WTC11 (cell line): ENCODE data around the gene PDCL2. TPM values are rescaled to one million over a fixed set of nuclear protein-coding genes. Genes with fewer than 3 reads are reported as not detected.

Source experiments
- ATAC-seq: fragments of 200-7000 bp; cut with Tn5 transposase; 2 replicates; pipeline ENCODE4 v1.10.0; 2021; ENCODE audit warnings: mild to moderate bottlenecking, moderate library complexity
- CTCF ChIA-PET: fragments of 300-600 bp; sonication (Branson Sonifier 250); formaldehyde crosslinking; loops from one replicate; lab custom pipeline; 2021; ENCODE audit warnings: antibody characterized with exemption; lab: Charles Lee
- POLR2A ChIA-PET: fragments of 350-600 bp; sonication (Branson Sonifier 250); formaldehyde crosslinking; loops from one replicate; lab custom pipeline; 2021; ENCODE audit warnings: antibody characterized with exemption; lab: Charles Lee
- DNase-seq: peaks from one replicate; pipeline ENCODE4 v3.0.0; 2021; ENCODE audit warnings: low spot score
- H3K27ac Mint-ChIP-seq: 2 replicates; pipeline ENCODE4 v1.8.0; 2021; ENCODE audit warnings: mixed read lengths
- H3K27me3 Mint-ChIP-seq: 2 replicates; pipeline ENCODE4 v1.8.0; 2021; ENCODE audit warnings: low read depth, mild to moderate bottlenecking, moderate library complexity, mixed read lengths
- H3K36me3 Mint-ChIP-seq: 2 replicates; pipeline ENCODE4 v1.8.0; 2021; ENCODE audit warnings: mixed read lengths
- H3K4me1 Mint-ChIP-seq: 2 replicates; pipeline ENCODE4 v1.8.0; 2022; ENCODE audit warnings: mixed read lengths
- H3K4me3 Mint-ChIP-seq: 2 replicates; pipeline ENCODE4 v1.8.0; 2021; ENCODE audit warnings: mild to moderate bottlenecking, moderate library complexity, mixed read lengths
- H3K9me3 Mint-ChIP-seq: 2 replicates; pipeline ENCODE4 v1.8.0; 2021; ENCODE audit warnings: mixed read lengths
- CREM ChIP-seq: sonication (generic); formaldehyde crosslinking; IDR thresholded peaks from 2 replicates; pipeline ENCODE4 v1.8.1; 2022; ENCODE audit warnings: mild to moderate bottlenecking, missing genetic modification reagents, moderate library complexity
- GTF2I ChIP-seq: fragments of 250-450 bp; sonication (Bioruptor Pico); conservative IDR thresholded peaks from 2 replicates; pipeline ENCODE4 v1.4.0; 2021; ENCODE audit warnings: mild to moderate bottlenecking
- NFATC4 ChIP-seq: fragments of 250-450 bp; sonication (Bioruptor Pico); IDR thresholded peaks from 2 replicates; pipeline ENCODE4 v1.9.0; 2021; ENCODE audit warnings: mild to moderate bottlenecking
- OVOL2 ChIP-seq: fragments of 250-450 bp; sonication (Bioruptor Pico); IDR thresholded peaks from 2 replicates; pipeline ENCODE4 v1.9.0; 2021; ENCODE audit warnings: mild to moderate bottlenecking, borderline replicate concordance
- TEAD4 ChIP-seq: sonication (generic); formaldehyde crosslinking; IDR thresholded peaks from 2 replicates; pipeline ENCODE4 v1.8.0; 2022; ENCODE audit warnings: mild to moderate bottlenecking, missing genetic modification reagents
- ZNF263 ChIP-seq: sonication (generic); formaldehyde crosslinking; IDR thresholded peaks from 2 replicates; pipeline ENCODE4 v1.8.1; 2022; ENCODE audit warnings: low read depth, mild to moderate bottlenecking, moderate library complexity, missing genetic modification reagents
- ZNF317 ChIP-seq: sonication (generic); formaldehyde crosslinking; IDR thresholded peaks from 2 replicates; pipeline ENCODE4 v1.8.1; 2023; ENCODE audit warnings: low read depth, mild to moderate bottlenecking, moderate library complexity, missing genetic modification reagents, borderline replicate concordance
- ZNF396 ChIP-seq: fragments of 250-450 bp; sonication (Bioruptor Pico); IDR thresholded peaks from 2 replicates; pipeline ENCODE4 v1.8.0; 2021; ENCODE audit warnings: mild to moderate bottlenecking, moderate library complexity, borderline replicate concordance
- ZNF423 ChIP-seq: fragments of 250-450 bp; sonication (Bioruptor Pico); IDR thresholded peaks from 2 replicates; pipeline ENCODE4 v2.1.2; 2022; ENCODE audit warnings: mild to moderate bottlenecking, moderate library complexity
- total RNA-seq: library from RNA; stranded (reverse); gene quantifications from 3 replicates; pipeline ENCODE4 v1.2.3, GENCODE V29; 2021
- TF ChIP-seq, protein P1 (sequence below): sonication (generic); formaldehyde crosslinking; IDR thresholded peaks from 2 replicates; pipeline ENCODE4 v1.8.0; 2023; ENCODE audit warnings: mild to moderate bottlenecking, missing genetic modification reagents
- TF ChIP-seq, protein P2 (sequence below): sonication (generic); formaldehyde crosslinking; IDR thresholded peaks from 2 replicates; pipeline ENCODE4 v1.8.1; 2023; ENCODE audit warnings: mild to moderate bottlenecking, missing genetic modification reagents, moderate library complexity
- TF ChIP-seq, protein P3 (sequence below): sonication (generic); formaldehyde crosslinking; IDR thresholded peaks from 2 replicates; pipeline ENCODE4 v1.8.1; 2022; ENCODE audit warnings: missing genetic modification reagents, borderline replicate concordance
- TF ChIP-seq, protein P4 (sequence below): fragments of 250-450 bp; sonication (Bioruptor Pico); IDR thresholded peaks from 2 replicates; pipeline ENCODE4 v1.9.0; 2021; ENCODE audit warnings: mild to moderate bottlenecking
- TF ChIP-seq, protein P5 (sequence below): sonication (generic); formaldehyde crosslinking; IDR thresholded peaks from 2 replicates; pipeline ENCODE4 v1.8.0; 2023; ENCODE audit warnings: missing genetic modification reagents, mild to moderate bottlenecking, borderline replicate concordance
- TF ChIP-seq, protein P6 (sequence below): sonication (generic); formaldehyde crosslinking; IDR thresholded peaks from 2 replicates; pipeline ENCODE4 v1.8.1; 2022; ENCODE audit warnings: low read depth, missing genetic modification reagents, borderline replicate concordance
- TF ChIP-seq, protein P7 (sequence below): sonication (generic); formaldehyde crosslinking; IDR thresholded peaks from 2 replicates; pipeline ENCODE4 v1.8.1; 2022; ENCODE audit warnings: mild to moderate bottlenecking, missing genetic modification reagents, moderate library complexity, borderline replicate concordance
- TF ChIP-seq, protein P8 (sequence below): sonication (generic); formaldehyde crosslinking; IDR thresholded peaks from 2 replicates; pipeline ENCODE4 v1.8.0; 2022; ENCODE audit warnings: mild to moderate bottlenecking, missing genetic modification reagents

Gene PDCL2
- total RNA-seq, 1 experiment from 2014 or later = not detected

DNA sequence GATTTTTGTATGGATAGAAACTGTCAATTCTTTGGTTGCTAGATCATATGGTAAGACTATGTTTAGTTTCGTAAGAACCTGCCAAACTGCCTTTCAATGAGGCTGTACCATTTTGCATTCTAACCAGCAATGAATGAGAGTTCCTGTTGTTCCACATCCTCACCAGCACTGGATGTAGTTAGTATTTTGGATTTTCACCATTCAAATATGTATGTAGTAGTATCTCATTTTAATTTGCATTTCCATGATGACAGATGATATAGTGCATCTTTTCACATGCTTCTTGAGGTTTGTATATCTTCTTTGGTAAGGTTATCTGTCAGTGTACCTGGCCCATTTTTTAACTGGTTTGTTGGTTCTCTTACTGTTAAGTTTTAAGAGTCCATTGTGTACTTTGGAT, 80.0 kb downstream of the PDCL2 start (continued):
- TF ChIP-seq, protein P1, sequence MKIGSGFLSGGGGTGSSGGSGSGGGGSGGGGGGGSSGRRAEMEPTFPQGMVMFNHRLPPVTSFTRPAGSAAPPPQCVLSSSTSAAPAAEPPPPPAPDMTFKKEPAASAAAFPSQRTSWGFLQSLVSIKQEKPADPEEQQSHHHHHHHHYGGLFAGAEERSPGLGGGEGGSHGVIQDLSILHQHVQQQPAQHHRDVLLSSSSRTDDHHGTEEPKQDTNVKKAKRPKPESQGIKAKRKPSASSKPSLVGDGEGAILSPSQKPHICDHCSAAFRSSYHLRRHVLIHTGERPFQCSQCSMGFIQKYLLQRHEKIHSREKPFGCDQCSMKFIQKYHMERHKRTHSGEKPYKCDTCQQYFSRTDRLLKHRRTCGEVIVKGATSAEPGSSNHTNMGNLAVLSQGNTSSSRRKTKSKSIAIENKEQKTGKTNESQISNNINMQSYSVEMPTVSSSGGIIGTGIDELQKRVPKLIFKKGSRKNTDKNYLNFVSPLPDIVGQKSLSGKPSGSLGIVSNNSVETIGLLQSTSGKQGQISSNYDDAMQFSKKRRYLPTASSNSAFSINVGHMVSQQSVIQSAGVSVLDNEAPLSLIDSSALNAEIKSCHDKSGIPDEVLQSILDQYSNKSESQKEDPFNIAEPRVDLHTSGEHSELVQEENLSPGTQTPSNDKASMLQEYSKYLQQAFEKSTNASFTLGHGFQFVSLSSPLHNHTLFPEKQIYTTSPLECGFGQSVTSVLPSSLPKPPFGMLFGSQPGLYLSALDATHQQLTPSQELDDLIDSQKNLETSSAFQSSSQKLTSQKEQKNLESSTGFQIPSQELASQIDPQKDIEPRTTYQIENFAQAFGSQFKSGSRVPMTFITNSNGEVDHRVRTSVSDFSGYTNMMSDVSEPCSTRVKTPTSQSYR (CRISPR knock-in tag) = no peak
- TF ChIP-seq, protein P2, sequence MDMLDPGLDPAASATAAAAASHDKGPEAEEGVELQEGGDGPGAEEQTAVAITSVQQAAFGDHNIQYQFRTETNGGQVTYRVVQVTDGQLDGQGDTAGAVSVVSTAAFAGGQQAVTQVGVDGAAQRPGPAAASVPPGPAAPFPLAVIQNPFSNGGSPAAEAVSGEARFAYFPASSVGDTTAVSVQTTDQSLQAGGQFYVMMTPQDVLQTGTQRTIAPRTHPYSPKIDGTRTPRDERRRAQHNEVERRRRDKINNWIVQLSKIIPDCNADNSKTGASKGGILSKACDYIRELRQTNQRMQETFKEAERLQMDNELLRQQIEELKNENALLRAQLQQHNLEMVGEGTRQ = no peak
- TF ChIP-seq NFATC4 (no peak), ZNF423 (no peak), OVOL2 (CRISPR knock-in tag) (no peak), ZNF396 (CRISPR knock-in tag) (no peak)

DNA sequence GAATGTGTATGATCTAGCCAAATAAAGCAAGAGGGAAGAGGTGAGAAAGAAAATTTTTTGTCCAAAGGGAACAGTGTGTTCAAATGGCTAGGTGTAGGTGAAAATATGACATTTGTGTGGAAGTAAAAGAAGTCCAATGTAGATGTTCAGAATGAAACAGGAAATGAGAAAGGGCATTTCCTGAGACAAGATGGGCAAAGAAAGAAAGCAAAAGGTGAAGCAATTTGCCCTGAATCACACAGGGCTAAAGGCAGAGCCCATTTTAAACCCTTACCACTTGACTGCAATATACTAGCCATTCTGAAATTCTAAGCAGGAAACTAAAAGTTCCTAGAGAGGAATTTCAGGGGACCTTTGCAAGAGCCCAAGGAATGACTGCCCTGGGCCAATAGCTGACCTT, 81.4 kb downstream of the PDCL2 start:
- ATAC-seq (no peak), DNase-seq (no peak)
- peaks cover 4% of the 10 kb centered on the region; the same call in 1 of the 2 replicates for H3K9me3 Mint-ChIP-seq
- H3K4me1 Mint-ChIP-seq = peaks cover 10% of the 10 kb centered on the region
- H3K27me3 Mint-ChIP-seq = no peaks in the 10 kb centered on the region
- H3K4me3 Mint-ChIP-seq = no peak overlapping the region
- ChIA-PET POLR2A (no interaction called here), CTCF (no interaction called here)
- H3K27ac Mint-ChIP-seq = no peak overlapping the region
- H3K36me3 Mint-ChIP-seq = 0 out of 2 replicates have a peak, but pooled peaks cover 13% of the 10 kb centered on the region
- TF ChIP-seq ZNF263 (CRISPR knock-in tag) = no peak
- TF ChIP-seq TEAD4 (CRISPR knock-in tag) = no peak
- TF ChIP-seq, protein P3, sequence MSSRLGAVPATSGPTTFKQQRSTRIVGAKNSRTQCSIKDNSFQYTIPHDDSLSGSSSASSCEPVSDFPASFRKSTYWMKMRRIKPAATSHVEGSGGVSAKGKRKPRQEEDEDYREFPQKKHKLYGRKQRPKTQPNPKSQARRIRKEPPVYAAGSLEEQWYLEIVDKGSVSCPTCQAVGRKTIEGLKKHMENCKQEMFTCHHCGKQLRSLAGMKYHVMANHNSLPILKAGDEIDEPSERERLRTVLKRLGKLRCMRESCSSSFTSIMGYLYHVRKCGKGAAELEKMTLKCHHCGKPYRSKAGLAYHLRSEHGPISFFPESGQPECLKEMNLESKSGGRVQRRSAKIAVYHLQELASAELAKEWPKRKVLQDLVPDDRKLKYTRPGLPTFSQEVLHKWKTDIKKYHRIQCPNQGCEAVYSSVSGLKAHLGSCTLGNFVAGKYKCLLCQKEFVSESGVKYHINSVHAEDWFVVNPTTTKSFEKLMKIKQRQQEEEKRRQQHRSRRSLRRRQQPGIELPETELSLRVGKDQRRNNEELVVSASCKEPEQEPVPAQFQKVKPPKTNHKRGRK = no peak
- TF ChIP-seq, protein P2 = no peak
- TF ChIP-seq, protein P4, sequence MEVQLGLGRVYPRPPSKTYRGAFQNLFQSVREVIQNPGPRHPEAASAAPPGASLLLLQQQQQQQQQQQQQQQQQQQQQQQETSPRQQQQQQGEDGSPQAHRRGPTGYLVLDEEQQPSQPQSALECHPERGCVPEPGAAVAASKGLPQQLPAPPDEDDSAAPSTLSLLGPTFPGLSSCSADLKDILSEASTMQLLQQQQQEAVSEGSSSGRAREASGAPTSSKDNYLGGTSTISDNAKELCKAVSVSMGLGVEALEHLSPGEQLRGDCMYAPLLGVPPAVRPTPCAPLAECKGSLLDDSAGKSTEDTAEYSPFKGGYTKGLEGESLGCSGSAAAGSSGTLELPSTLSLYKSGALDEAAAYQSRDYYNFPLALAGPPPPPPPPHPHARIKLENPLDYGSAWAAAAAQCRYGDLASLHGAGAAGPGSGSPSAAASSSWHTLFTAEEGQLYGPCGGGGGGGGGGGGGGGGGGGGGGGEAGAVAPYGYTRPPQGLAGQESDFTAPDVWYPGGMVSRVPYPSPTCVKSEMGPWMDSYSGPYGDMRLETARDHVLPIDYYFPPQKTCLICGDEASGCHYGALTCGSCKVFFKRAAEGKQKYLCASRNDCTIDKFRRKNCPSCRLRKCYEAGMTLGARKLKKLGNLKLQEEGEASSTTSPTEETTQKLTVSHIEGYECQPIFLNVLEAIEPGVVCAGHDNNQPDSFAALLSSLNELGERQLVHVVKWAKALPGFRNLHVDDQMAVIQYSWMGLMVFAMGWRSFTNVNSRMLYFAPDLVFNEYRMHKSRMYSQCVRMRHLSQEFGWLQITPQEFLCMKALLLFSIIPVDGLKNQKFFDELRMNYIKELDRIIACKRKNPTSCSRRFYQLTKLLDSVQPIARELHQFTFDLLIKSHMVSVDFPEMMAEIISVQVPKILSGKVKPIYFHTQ (CRISPR knock-in tag) = no peak
- TF ChIP-seq ZNF423 = no peak
- TF ChIP-seq ZNF317 = no peak
- TF ChIP-seq, protein P5, sequence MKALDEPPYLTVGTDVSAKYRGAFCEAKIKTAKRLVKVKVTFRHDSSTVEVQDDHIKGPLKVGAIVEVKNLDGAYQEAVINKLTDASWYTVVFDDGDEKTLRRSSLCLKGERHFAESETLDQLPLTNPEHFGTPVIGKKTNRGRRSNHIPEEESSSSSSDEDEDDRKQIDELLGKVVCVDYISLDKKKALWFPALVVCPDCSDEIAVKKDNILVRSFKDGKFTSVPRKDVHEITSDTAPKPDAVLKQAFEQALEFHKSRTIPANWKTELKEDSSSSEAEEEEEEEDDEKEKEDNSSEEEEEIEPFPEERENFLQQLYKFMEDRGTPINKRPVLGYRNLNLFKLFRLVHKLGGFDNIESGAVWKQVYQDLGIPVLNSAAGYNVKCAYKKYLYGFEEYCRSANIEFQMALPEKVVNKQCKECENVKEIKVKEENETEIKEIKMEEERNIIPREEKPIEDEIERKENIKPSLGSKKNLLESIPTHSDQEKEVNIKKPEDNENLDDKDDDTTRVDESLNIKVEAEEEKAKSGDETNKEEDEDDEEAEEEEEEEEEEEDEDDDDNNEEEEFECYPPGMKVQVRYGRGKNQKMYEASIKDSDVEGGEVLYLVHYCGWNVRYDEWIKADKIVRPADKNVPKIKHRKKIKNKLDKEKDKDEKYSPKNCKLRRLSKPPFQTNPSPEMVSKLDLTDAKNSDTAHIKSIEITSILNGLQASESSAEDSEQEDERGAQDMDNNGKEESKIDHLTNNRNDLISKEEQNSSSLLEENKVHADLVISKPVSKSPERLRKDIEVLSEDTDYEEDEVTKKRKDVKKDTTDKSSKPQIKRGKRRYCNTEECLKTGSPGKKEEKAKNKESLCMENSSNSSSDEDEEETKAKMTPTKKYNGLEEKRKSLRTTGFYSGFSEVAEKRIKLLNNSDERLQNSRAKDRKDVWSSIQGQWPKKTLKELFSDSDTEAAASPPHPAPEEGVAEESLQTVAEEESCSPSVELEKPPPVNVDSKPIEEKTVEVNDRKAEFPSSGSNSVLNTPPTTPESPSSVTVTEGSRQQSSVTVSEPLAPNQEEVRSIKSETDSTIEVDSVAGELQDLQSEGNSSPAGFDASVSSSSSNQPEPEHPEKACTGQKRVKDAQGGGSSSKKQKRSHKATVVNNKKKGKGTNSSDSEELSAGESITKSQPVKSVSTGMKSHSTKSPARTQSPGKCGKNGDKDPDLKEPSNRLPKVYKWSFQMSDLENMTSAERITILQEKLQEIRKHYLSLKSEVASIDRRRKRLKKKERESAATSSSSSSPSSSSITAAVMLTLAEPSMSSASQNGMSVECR (CRISPR knock-in tag) = no peak
- no peak for TF ChIP-seq GTF2I (CRISPR knock-in tag)
- TF ChIP-seq, protein P6, sequence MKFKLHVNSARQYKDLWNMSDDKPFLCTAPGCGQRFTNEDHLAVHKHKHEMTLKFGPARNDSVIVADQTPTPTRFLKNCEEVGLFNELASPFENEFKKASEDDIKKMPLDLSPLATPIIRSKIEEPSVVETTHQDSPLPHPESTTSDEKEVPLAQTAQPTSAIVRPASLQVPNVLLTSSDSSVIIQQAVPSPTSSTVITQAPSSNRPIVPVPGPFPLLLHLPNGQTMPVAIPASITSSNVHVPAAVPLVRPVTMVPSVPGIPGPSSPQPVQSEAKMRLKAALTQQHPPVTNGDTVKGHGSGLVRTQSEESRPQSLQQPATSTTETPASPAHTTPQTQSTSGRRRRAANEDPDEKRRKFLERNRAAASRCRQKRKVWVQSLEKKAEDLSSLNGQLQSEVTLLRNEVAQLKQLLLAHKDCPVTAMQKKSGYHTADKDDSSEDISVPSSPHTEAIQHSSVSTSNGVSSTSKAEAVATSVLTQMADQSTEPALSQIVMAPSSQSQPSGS (CRISPR knock-in tag) = no peak
- TF ChIP-seq, protein P7, sequence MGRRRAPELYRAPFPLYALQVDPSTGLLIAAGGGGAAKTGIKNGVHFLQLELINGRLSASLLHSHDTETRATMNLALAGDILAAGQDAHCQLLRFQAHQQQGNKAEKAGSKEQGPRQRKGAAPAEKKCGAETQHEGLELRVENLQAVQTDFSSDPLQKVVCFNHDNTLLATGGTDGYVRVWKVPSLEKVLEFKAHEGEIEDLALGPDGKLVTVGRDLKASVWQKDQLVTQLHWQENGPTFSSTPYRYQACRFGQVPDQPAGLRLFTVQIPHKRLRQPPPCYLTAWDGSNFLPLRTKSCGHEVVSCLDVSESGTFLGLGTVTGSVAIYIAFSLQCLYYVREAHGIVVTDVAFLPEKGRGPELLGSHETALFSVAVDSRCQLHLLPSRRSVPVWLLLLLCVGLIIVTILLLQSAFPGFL = no peak
- TF ChIP-seq, protein P8, sequence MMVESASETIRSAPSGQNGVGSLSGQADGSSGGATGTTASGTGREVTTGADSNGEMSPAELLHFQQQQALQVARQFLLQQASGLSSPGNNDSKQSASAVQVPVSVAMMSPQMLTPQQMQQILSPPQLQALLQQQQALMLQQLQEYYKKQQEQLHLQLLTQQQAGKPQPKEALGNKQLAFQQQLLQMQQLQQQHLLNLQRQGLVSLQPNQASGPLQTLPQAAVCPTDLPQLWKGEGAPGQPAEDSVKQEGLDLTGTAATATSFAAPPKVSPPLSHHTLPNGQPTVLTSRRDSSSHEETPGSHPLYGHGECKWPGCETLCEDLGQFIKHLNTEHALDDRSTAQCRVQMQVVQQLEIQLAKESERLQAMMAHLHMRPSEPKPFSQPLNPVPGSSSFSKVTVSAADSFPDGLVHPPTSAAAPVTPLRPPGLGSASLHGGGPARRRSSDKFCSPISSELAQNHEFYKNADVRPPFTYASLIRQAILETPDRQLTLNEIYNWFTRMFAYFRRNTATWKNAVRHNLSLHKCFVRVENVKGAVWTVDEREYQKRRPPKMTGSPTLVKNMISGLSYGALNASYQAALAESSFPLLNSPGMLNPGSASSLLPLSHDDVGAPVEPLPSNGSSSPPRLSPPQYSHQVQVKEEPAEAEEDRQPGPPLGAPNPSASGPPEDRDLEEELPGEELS (CRISPR knock-in tag) = no peak
- no peak for TF ChIP-seq CREM (CRISPR knock-in tag)
- TF ChIP-seq, all 79 proteins: peak for 0
